ENCODE results near the gene ZNF776.

Gene ZNF776

GRCh38 chr19:57803265-57803593 lies 56.6 kb downstream of the ZNF776 start:
- peaks cover 5% of the 10 kb centered on the region for H3K36me3 ChIP-seq (ENCODE audit: control insufficient read depth, insufficient read depth, low read length)
- no peaks in the 10 kb centered on the region for H3K27me3 ChIP-seq (ENCODE audit: control insufficient read depth, insufficient read depth, low read length, poor library complexity, severe bottlenecking)
- H3K27ac ChIP-seq (ENCODE audit: insufficient read depth, low read depth, low read length, poor library complexity, severe bottlenecking) = peak overlapping the region; percentile 89
- H3K9me3 ChIP-seq (ENCODE audit: control insufficient read depth, low read length) = no peaks in the 10 kb centered on the region
- peaks cover 18% of the 10 kb centered on the region for H3K4me1 ChIP-seq (ENCODE audit: control insufficient read depth, insufficient read depth, low read length)
- peak overlapping the region; percentile 58 for H3K4me3 ChIP-seq (ENCODE audit: insufficient read depth, low read depth, low read length)
- WGBS, 2 experiments = 3 to 4% methylated on average over 6 of the region's 6 CpGs

- Histone ChIP-seq H3K36me3 (ENCODE audit: control insufficient read depth, insufficient read depth, low read length) (peaks cover 5% of the 10 kb centered on the region), H3K27ac (ENCODE audit: insufficient read depth, low read depth, low read length, poor library complexity, severe bottlenecking) (peak overlapping the region; percentile 89), H3K4me1 (ENCODE audit: control insufficient read depth, insufficient read depth, low read length) (peaks cover 18% of the 10 kb centered on the region), H3K27me3 (ENCODE audit: control insufficient read depth, insufficient read depth, low read length, poor library complexity, severe bottlenecking) (no peaks in the 10 kb centered on the region), H3K4me3 (ENCODE audit: insufficient read depth, low read depth, low read length) (peak overlapping the region; percentile 58), H3K9me3 (ENCODE audit: control insufficient read depth, low read length) (no peaks in the 10 kb centered on the region)
- 0% methylated on average over 18 of the region's 19 CpGs for WGBS, 2 experiments
These were observed 57.1 kb downstream of the ZNF776 start for GRCh38 chr19:57803594-57804325.

GRCh38 chr19:57807541-57807940 lies 60.9 kb downstream of the ZNF776 start:
- Histone ChIP-seq H3K4me1 (ENCODE audit: control insufficient read depth, insufficient read depth, low read length) (peaks cover 5% of the 10 kb centered on the region), H3K36me3 (ENCODE audit: control insufficient read depth, insufficient read depth, low read length) (peaks cover 5% of the 10 kb centered on the region), H3K9me3 (ENCODE audit: control insufficient read depth, low read length) (no peaks in the 10 kb centered on the region), H3K27me3 (ENCODE audit: control insufficient read depth, insufficient read depth, low read length, poor library complexity, severe bottlenecking) (no peaks in the 10 kb centered on the region), H3K4me3 (ENCODE audit: insufficient read depth, low read depth, low read length) (no peak overlapping the region), H3K27ac (ENCODE audit: insufficient read depth, low read depth, low read length, poor library complexity, severe bottlenecking) (no peak overlapping the region)
- WGBS, 2 experiments = 88 to 98% methylated on average over 2 of the region's 2 CpGs
